Suppressor macrophage treated with lipopolysaccharide for 1 hour (primary cell): ENCODE data around the gene TP53TG5.

ENCODE experiments used
- DNase-seq, 3 donors: peaks; one replicate each; pipeline ENCODE4 v3.0.0-alpha.2; 2020 to 2022

TP53TG5 gene

DNA sequence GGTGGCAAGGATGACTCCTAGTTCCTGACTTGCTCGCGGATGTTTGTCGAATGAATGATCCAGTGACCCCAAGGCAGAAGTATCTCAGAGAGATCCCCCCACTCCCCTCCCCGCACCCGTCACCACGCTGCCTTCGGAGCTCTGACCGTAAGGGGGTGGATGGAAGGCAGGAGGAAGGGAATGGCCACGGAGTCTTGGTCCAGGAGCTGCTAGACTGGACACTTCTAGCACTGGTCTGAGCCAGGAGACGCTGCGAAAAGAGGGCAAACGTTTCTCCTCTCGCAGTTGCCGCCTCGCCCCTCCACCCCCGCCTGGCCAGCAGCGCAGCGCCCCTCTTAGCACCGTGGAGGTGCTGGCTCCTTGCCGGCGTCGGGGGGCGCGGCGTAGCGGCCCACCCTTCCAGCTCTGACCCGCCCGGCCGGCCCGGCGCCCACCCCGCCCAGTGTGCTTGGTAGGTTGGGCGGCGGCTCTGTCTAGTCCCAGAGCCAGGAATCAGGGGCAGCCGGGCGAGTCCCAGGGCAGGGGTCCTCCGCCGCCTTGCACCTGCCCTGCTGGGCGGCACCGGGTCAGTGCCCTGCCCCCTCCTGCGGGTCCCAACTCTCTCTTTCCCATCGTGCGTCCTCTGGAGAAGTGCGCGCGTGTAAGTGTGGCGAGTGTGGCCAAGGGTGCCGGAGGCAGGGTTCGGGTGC lies 27.6 kb upstream of the TP53TG5 start:
- DNase-seq, result peak in 2 of 3 donors; percentile 5 to 6

DNA sequence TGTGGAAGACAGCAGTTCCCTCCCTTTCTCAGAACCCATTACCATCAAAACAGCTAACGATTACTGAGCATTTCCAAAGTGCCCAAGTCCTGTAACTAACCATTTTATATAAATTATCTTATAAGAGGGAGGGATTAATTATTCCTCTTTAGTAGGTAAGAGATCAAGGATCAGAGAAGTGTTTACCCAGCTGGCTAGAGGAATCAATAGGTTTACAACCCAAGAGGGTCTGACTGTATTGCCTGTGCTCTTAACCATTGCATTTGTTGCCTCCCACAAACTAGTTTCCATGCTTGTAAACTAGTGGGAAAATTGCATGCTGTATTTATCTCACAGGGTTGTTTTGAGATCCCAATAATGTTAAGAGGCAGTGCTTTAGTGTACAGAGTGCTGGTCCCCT lies 26.3 kb upstream of the TP53TG5 start:
- DNase-seq, result no peak

DNA sequence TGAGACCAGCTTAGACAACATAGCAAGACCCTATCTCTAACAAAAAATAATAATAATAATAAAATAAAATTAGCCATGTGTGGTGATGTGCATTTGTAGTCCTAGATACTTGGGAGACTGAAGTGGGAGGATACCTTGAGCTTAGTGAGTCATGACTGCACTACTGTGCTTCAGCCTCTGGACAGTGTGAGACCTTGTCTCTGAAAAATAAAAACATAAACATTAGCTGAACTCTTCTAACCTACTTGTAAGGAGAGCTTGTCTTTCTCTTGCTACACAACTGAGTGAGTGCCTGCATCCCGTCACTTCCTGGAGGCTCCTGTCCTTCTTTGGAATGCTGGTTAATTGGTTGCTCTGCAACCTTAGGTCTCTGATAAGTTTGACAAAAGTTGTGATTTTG lies 24.8 kb upstream of the TP53TG5 start:
- DNase-seq, result no peak

DNA sequence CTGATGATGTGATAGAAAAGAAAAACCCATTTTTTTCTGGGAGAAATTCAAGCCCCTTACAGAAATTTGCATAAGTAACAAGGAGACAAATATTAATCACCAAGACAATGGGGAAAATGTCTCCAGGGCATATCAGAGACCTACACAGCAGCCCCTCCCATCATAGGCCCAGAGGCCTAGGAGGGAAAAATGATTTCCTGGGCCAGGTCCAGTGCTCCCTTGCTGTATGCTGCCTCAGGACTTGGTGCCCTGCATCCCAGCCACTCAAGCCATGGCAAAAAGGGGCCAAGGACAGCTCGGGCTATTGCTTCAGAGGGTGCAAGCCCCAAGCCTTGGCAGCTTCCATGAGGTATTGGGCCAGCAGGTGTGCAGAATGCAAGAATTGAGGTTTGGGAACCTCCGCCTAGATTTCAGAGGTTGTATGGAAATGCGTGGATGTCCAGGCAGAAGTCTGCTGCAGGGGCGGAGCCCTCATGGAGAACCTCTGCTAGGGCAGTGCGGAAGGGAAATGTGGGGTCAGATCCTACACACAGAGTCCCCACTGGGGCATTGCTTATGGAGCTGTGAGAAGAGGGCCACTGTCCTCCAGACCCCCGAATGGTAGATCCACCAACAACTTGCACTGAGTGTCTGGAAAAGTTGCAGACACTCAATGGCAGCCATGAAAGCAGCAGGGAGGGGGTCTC lies 22.4 kb upstream of the TP53TG5 start:
- DNase-seq, result no peak

DNA sequence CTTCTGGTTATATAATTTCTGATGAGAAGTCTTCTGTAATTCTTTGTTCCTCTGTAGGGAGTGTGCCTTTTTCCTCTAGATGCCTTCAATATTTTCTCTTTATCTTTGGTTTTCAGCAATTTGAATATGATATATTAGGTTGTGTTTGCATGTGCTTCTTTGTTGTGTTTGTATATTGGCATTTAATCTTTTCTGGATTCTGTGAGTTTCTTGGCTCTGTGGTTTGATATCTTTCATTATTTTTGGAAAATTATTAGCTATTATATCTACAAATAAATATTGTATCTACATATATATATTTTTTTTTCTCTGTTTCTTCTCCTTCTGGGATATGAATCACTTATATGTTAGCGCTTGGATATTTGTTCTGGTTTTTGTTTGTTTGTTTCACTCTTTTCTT lies 20.9 kb upstream of the TP53TG5 start:
- no peak for DNase-seq

DNA sequence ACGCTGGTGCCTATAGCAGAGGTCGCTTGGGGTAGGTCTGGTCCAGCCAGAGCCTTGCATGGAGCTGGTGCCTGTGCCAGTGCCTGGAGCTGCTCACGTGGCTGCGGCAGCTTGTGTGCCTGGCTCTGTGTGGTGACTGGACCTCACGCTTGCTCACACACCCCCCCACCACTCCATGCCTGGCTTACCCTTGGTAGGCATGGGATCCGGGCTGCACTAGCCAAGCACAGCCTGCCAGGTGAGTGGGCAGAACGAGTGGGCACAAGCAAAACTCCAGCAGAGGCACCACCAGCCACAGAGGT lies 16.9 kb upstream of the TP53TG5 start:
- no peak for DNase-seq

DNA sequence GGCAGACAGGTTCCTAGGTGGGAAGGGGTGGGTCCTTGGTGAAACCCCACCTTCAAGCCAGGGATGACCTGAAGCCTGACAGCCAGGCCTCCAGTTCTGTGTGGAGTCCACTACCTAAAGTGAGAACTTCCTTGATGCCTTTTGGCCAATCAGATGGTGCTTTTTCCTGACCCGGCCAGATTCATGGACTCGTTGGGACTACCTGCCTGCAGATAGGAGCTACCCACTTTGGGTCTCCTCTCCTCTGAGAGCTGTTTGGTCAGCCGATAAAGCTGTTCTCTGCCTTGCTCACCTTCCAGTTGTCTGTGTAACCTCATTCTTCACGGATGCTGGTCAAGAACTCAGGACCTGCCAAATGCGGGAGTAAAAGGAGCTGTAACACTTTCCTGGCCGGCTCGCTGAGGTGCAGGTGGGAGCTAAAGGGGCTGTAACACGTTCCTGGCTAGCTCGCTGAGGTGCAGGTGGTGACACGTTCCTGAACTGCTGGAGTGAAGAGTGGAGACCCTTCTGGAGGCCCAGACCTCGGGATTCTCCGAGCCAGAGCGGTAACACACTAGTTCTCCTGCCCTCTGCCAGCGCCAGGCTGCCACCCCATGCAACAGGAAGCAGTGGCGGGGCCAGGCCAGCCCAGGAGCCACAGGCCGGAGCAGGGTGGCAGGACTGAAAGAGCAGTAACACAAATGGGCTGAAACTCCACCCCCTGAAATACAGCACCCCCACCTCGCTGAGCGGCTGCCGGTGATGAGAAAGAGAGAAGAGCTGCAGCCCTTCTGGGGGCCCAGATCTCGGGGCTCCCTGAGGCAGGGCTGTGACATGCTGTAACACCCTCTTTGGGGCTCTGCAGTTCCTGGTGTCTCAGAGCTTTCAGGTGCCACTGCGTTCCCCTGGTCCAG lies 16.3 kb upstream of the TP53TG5 start:
- DNase-seq, result no peak

DNA sequence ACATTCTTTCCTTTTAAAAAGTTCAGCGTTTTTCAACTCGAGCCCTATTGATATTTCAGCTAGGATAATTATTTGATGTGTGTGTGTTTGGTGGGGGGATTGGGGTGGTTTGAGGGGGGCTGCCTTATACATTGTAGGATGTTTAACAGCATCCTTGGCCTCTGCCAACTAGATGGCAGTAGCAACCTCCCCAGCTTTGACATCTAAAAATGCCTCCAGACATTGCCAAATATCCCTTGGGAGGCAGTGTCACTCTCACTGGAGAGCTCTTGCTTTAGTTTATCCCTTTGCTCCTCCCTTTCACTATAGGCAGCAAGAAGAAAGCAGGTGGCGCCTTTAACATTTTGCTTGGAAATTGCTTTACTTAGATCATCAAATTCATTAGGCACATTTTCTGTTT lies 14.6 kb upstream of the TP53TG5 start:
- DNase-seq, result peak in 1 of 3 donors; percentile 9

DNA sequence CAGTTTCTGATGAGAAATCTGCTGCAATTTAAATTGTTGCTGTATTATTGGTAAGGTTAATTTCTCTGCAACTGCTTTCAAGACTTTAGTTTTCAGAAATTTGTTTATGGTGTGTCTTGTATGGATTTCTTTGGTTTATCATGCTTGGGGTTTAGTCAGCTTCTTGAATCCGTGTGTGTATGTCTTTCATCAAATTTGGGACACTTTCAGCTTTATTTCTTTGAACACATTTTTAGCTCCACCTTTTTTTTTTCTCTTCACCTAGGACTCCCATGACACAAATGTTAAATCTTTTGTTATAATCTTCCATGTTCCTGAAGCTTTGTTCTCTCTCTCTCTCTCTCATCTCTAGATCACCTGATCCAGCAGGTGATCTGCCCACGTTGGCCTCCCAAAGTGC lies 13.4 kb upstream of the TP53TG5 start:
- DNase-seq, result no peak

DNA sequence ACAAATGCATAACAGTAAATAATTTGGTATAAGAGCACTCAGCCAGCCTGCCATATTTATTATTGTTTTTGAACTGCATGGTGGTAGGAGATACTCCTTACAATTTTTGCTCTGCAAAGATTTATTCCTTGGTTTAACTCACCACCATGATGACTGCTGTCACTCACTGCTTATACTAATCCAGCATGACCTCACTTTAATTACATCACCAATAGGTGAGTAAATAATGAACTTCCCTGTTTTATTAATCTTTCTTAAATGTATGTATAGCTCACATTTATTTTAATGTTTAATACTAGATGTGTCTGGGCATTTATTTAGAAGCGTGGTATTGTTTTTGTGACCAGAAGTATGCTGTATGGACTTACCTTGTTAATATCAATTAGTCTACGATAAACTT lies 12.8 kb upstream of the TP53TG5 start:
- peak in 2 of 3 donors; percentile 26 to 29 for DNase-seq

DNA sequence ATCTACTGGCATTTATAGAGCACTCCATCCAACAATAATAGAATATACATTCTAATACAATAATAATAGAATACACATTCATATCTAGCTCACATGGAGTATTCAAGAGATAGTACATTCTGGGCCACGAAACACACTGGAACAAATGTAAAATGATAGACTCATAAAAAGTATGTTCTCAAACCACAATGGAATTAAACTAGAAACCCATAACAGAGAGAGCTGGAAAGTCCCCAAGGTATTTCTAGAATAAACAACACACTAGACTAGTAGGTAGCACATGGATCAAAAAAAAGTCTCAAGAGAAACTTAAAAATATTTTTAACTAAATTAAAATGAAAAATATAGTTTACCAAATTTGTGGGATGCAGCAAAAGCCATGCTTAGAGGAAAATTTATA lies 9.1 kb upstream of the TP53TG5 start:
- no peak for DNase-seq

DNA sequence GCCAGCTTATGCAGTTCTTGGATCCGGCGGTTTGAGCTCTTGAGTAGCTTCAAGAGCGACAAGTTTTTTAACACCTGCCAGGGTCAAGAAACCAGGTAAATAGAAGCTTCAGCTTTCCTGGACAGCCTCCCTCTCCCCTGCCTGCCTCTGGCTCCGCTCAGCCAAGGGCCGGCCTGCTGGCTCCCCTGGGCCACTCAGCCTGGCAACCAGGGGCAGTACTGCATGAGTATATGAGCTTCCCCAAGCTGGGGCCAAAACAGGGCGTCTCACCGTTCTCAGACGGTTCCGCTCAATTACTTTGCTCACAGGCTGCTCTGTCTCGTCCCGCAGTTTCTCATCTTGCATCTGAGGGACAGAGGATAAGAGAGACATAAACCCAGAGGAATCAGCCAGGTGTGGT lies 856 bp downstream of the TP53TG5 start:
- DNase-seq, result no peak

DNA sequence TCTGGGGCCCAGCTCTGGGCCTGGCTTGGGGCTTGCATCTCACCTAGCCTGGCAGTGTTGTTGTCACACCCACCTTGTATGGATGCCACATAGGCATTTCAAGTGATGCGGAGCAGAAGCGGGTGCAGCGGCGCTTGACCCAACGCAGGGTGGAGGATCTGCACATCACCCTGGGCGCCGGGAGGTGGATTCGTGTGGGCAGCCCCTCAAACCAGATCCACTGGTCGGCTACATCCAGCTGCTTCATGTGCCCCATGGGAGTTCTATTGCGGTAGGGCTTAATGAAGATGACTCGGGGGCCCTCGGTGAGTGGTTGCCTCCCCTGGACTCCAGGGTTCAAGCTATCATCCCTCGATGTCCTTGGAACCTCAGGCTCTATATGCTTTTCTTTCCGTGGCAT lies 3.2 kb downstream of the TP53TG5 start:
- DNase-seq, result no peak

DNA sequence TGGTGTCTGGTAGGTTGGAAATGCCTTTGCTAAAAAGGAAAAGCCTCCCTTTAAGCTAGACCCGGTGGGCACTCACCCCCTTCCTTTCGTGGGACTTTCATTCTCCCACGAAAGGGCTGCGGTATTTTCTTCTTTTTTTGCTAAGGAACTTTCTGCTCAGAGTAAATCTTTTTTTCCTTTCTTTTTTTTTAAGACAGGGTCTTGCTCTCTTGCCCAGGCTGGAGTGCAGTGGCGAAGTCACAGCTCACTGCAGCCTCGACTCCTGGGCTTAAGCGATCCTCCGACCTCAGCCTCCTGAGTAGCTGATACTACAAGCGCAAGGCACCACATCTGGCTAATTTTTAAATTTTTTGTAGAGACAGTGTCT lies 4.0 kb downstream of the TP53TG5 start:
- DNase-seq, result no peak

DNA sequence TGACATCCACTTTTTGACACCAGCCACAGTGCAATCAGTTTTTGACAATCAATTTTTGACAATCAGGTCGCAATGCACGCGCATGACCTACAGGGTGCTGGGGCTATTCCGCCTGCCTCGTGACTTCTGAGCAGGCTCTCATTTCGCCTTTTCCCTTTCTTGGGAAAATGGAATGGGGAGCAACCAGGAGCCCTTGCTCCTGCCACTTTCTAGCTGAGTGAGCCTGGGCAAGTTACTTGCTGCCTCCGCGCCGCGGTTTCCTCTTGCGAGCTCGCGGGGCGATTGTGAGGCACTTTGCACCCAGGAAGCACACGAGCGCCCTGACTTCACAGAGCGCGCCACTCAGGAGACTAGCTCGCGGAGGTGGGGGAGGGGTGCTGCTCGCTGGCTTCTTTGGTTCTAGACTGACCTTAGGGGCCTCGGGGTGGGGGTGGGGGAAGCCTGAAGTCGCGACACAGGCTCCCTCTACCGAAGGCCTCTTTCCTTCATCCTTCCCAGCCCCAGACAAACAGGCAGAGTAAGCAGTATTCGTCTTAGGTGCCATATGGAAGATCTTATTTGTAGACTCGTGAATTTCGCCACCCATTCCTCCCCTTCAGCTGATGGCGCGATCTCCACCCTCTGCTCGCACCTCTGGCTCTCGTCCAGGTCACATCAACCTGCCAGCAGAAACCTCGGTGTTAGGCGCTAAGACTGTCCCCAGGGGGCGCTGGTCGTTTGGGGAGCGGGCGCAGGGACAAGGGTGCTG lies 4.6 kb downstream of the TP53TG5 start:
- DNase-seq, result peak; percentile 80 to 92 (median 85)

DNA sequence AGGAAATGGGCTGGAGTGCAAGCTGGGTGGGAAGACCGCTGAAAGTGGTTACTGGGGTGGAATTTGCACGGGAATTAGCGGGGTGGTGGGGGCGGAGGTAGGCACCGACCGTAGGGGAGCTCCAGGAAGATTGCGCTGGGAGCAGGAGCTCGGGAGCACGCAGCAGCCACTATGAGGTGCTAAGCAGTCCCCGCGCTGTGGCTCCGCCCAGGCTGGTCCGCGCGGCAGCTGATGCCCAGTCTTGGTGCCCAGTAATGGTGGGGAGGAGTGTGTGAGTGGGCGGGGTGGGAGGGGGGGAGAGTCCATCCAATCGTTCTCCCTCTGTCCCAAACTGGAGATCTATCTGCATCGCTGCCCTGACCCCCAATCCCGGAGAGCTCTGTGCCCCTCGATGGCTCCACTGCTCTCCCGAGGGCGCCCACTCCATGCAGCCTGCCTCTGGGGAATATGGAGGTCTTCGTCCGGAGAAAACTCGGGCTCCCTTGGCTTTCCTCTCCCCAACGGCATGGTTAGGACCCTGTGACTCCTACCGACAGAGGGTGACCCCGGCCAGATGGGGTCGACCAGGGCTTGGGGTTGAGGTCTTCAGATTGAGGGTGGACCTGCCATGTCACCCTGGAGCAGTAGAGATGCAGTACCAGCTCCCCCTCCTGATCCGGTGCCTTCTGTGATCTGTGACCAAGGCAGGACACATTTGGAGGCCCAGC lies 5.3 kb downstream of the TP53TG5 start:
- DNase-seq, result no peak

DNA sequence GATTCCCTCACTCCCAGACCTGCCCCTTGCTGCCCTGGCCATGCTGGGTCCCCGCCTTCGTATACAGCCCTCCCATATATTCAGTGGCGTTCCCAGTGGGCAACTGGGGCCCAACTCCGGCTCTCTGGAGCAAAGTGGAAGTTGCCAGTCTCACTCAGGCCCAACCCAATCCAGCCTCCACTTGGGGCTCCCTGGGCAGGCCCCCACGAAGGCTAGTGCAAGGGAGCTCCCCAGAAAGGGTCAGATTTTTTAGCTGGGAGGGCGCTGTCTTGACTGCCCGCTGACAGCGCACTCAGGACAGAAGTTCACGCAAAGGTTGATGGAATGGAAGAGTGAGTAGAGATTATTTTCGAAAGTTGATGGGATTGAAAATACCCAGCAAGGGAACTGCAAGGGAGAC lies 5.9 kb downstream of the TP53TG5 start:
- no peak for DNase-seq

DNA sequence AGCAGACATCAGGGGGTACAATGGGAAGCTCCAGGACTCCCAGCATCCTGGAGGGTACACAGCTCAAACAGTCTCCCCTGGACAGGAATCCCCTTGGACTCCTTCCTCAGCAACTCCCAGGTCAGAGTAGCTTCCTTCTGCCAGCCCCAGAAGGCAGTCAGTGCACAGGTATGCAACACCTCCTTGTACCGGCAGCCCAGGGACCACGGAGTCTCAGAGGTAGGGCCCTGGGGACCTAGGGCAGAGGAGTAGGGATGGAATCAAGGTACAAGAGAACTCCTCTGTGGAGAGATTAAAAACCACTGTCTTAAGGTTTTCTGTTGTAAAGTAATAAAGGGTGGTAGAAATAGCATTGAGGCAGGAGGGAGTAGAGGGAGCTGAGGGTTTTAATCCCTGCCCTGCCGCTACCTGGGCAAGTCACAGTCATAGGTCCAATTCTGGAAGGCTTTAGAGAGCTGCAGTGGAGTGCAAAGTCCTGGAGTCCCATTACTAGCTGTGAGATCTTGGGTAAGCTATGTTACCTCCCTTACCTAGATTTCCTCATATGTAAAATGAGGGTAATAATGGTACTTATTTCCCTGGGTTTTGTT lies 7.5 kb downstream of the TP53TG5 start:
- no peak for DNase-seq

DNA sequence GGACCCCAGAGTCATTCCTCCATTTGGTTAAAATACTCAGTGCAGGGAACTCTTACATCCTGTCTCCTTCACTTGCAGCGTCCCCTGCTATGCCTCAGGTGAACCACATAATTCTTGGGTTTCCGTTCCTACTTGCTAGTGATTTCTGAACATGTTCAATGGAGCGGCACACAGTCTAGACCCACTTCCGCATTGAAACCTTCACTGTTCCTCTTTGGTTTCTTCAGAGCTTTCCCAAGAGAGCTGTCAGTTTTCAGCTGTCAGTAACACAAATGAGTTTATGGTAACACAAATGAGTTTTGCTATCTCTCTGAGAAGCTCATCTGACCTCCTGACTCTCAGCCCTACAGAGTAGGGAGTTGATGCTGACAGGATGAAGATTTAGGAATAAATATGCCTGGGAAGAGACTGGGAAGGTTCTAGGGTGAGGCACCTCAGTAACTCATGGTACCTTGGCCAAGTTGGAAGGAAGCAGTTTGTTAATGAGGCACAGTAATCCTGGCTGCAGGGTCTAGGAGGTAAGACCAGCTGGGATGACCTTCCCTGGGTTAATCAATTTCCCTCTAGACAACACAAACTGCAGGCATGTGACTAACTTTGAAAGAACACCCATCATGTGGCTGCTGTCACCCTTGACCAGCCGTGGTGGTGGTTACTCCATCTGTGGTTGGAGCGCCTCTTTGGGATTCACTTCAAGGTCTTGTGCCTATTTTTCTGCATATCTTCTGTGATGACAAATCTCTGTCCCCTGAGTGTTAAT lies 9.7 kb downstream of the TP53TG5 start:
- DNase-seq, result peak; percentile 69 to 80 (median 76)

DNA sequence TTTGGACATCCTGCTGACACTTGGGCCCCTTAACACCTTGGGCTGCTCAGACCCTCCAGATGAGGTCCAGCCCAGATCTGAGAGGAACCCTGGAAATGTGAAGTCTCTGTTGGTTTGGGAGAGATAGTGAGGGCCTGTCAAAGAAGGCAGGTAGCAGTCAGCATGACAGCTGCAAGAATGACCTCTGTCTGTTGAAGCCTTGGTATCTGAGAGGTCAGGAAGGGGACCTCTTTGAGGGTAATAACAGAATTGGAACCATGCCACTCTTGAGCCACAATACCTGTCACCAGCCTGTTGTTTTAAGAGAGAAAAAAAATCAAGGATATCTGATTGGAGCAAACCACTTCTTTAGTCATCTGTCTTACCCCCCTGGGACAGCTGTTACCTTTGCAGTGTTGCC lies 11.0 kb downstream of the TP53TG5 start:
- DNase-seq, result no peak

DNA sequence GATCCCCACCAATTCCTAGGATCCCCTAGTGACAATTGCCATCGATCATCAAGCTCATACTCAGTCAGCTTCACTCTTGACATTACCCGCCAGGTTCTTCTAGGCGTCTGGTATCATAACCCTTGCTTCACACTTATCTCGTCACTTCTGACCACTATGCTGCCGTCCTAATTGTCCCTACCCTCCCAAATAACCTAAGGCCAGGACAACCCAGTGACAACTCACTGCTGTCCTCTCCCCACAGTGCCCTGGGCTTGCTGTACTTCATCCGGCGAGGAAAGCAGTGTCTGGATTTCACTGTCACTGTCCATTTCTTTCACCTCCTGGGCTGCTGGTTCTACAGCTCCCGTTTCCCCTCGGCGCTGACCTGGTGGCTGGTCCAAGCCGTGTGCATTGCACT lies 11.5 kb downstream of the TP53TG5 start:
- DNase-seq, result no peak

DNA sequence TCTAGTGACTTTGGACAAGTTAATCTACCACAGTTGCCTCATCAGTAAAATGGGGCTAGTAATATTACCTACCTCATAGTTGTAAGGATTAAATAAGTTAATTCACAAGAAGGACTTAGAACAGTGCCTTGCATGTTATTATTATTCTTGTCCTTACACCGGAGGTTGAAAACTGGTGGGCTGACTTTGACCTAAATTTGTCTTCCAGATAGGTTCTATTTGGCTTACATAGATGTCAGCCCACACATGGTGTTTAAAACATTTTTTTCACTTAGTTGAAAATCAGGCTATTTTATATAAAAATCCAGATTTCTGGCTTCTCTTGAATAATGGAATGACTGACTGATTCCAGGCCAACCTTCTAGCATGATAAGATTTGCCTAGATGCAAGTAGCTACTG lies 11.9 kb downstream of the TP53TG5 start:
- DNase-seq, result no peak
